ENCODE data around the gene RTL10. TPM values are rescaled to one million over a fixed set of nuclear protein-coding genes. Genes with fewer than 3 reads are reported as not detected.

Gene RTL10
- polyA plus RNA-seq, 2 of the 4 experiments (the other 2 are of a cell fraction), result 4.4 to 5.1 TPM

GRCh38 chr22:19870153-19871022 lies 15.7 kb upstream of the RTL10 start:
- ATAC-seq (no peak), DNase-seq (ENCODE audit: low read depth in 1 of 2, low spot score in 1 of 2) (no peak), FAIRE-seq (no peak)
- Histone ChIP-seq H3K9me3 (no peaks in the 10 kb centered on the region), H3K4me1 (peaks cover 4% of the 10 kb centered on the region; the same call in 1 of the 3 replicates), H3K4me2 (no peak overlapping the region), H3K27ac (no peak overlapping the region), H3K4me3 (no peak overlapping the region)
- 88% methylated on average over 10 of the region's 30 CpGs for WGBS (ENCODE audit: missing lambda C conversion rate)
- TF ChIP-seq HOXA7 (CRISPR knock-in tag; IDR thresholded peaks at IDR 0.05) (no peak), CBX8 (IDR thresholded peaks at IDR 0.05) (no peak), ZC3H11A (IDR thresholded peaks at IDR 0.05) (no peak), HOXB13 (CRISPR knock-in tag; IDR thresholded peaks at IDR 0.05; ENCODE audit: low read depth) (no peak), JUNB (IDR thresholded peaks at IDR 0.05) (no peak)
- TF ChIP-seq, protein P1, sequence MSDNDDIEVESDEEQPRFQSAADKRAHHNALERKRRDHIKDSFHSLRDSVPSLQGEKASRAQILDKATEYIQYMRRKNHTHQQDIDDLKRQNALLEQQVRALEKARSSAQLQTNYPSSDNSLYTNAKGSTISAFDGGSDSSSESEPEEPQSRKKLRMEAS (IDR thresholded peaks at IDR 0.05), result no peak
- ChIA-PET POLR2A (no interaction called here), CTCF (no interaction called here)

DNA sequence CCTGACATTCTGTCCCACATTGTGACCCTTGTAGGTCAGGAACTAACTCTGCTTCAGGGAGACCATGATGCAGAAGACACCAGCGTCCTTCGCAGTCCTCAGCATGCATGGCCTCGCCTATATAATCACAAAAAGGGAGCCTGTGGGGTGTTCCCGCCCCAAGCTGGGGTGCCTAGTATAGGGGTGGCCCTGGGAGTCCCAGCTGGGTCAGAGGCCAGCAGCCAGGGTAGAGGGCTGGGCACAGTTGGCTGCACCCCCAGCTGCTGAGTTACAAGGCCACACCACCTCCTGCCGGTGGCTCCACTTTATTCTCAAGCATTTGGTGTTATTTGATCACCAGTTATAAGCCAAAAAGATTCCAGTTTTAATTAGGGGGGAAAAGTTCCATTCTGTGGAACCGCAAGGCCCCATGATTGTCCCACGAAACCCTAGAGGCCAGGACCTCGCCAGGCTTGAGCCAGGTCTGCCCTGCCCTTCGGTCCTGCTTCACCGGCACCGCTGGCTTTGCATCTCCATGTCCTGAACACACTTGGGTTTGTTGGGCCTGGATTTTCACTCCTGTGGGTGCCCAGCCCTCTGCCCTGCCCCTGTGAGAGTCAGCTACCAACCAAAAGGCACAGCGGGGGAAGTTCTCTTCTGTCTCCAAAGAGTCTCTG lies 15.0 kb upstream of the RTL10 start:
- no peak overlapping the region for H3K27ac ChIP-seq
- H3K9me3 ChIP-seq, result no peaks in the 10 kb centered on the region
- FAIRE-seq (no peak), ATAC-seq (no peak), DNase-seq (ENCODE audit: low read depth in 1 of 2, low spot score in 1 of 2) (no peak)
- no peaks in the 10 kb centered on the region for H3K4me1 ChIP-seq
- CTCF ChIA-PET, result interaction anchor here (1.2 kb wide), 1 partner anchor 239 kb away, joined by 3 read pairs; no protein-coding TSS in a partner anchor
- no peak overlapping the region for H3K4me2 ChIP-seq
- POLR2A ChIA-PET, result no interaction called here
- no peak overlapping the region for H3K4me3 ChIP-seq
- no peak for TF ChIP-seq ESRRA (IDR thresholded peaks at IDR 0.05; ENCODE audit: borderline replicate concordance, low read length)
- WGBS (ENCODE audit: missing lambda C conversion rate), result 97% methylated on average over 10 of the region's 12 CpGs

GRCh38 chr22:19868773-19869471 lies 14.2 kb upstream of the RTL10 start:
- ChIA-PET POLR2A (no interaction called here), CTCF (interaction anchor here (0.6 to 1.2 kb wide), 4 partner anchors 13 to 238 kb away, joined by 3 read pairs; no protein-coding TSS in a partner anchor)
- 84% methylated on average over 16 of the region's 23 CpGs for WGBS (ENCODE audit: missing lambda C conversion rate)
- no peak for DNase-seq (ENCODE audit: low read depth in 1 of 2, low spot score in 1 of 2)
- H3K27ac ChIP-seq, result no peak overlapping the region
- H3K9me3 ChIP-seq, result no peaks in the 10 kb centered on the region
- no peak overlapping the region for H3K4me3 ChIP-seq
- no peak for TF ChIP-seq FOSB (CRISPR knock-in tag; IDR thresholded peaks at IDR 0.05)
- no peak for TF ChIP-seq NFE2L2 (conservative IDR thresholded peaks at IDR 0.05; ENCODE audit: low read length)
- H3K4me2 ChIP-seq, result no peak overlapping the region
- ATAC-seq, result no peak
- H3K4me1 ChIP-seq, result no peaks in the 10 kb centered on the region
- FAIRE-seq, result no peak

DNA sequence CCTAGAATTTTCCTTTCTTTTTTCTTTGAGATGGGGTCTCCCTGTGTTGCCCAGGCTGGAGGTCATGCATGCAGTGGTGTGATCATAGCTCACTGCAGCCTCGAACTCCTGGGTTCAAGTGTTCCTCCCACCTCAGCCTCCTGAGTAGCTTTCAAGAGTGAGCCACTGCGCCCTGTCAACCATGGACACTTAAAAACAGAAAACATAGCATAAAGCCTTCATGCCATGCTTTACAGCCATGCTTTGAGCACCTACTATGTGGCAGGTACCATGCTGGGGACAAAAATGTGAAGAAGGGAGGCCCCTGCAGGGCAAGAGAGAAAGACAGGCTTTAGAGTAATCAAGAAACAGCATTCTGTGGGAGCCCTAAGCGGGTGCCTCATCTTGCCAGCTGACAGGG lies 13.7 kb upstream of the RTL10 start:
- no peak overlapping the region for H3K4me2 ChIP-seq
- H3K9me3 ChIP-seq, result no peaks in the 10 kb centered on the region
- no peak for FAIRE-seq
- DNase-seq (ENCODE audit: low read depth in 1 of 2, low spot score in 1 of 2), result no peak
- POLR2A ChIA-PET, result no interaction called here
- no peaks in the 10 kb centered on the region for H3K4me1 ChIP-seq
- 97% methylated on average over 3 of the region's 3 CpGs for WGBS (ENCODE audit: missing lambda C conversion rate)
- CTCF ChIA-PET, result interaction anchor here (0.6 to 1.2 kb wide), 4 partner anchors 12 to 238 kb away, joined by 3 read pairs; no protein-coding TSS in a partner anchor
- TF ChIP-seq, protein P1 (IDR thresholded peaks at IDR 0.05), result no peak
- TF ChIP-seq ZFP36 (IDR thresholded peaks at IDR 0.05; ENCODE audit: borderline replicate concordance, partially characterized antibody) (no peak), MYC (IDR thresholded peaks at IDR 0.05; ENCODE audit: borderline replicate concordance, low read length) (no peak), USF2 (IDR thresholded peaks at IDR 0.05) (no peak), HOXB5 (CRISPR knock-in tag; IDR thresholded peaks at IDR 0.05) (no peak), CBX2 (IDR thresholded peaks at IDR 0.05; ENCODE audit: borderline replicate concordance, low read depth) (no peak), RFX5 (IDR thresholded peaks at IDR 0.05) (no peak), FOSB (CRISPR knock-in tag; IDR thresholded peaks at IDR 0.05) (no peak), EHF (CRISPR knock-in tag; IDR thresholded peaks at IDR 0.05) (no peak), ZSCAN20 (CRISPR knock-in tag; IDR thresholded peaks at IDR 0.05) (no peak), ATOH8 (CRISPR knock-in tag; IDR thresholded peaks at IDR 0.05; ENCODE audit: low read depth) (no peak), EHMT2 (IDR thresholded peaks at IDR 0.05; ENCODE audit: low read depth) (no peak), CHD2 (IDR thresholded peaks at IDR 0.05; ENCODE audit: low read length, partially characterized antibody) (no peak), KDM1A (IDR thresholded peaks at IDR 0.05; ENCODE audit: low read depth) (no peak), POLR2AphosphoS2 (conservative IDR thresholded peaks at IDR 0.05; ENCODE audit: low read length) (no peak), BHLHE40 (IDR thresholded peaks at IDR 0.05; ENCODE audit: low read depth, low read length) (no peak), ZNF302 (CRISPR knock-in tag; IDR thresholded peaks at IDR 0.05) (no peak)
- ATAC-seq, result no peak
- H3K4me3 ChIP-seq, result no peak overlapping the region
- no peak overlapping the region for H3K27ac ChIP-seq
